B cell (primary cell): Measurements from ENCODE around the gene CDH7. TPM values are rescaled to one million over a fixed set of nuclear protein-coding genes. Genes with fewer than 3 reads are reported as not detected.

ENCODE experiments used
- ATAC-seq: fragments of 200-7000 bp; cut with Tn5 transposase; one replicate; pipeline ENCODE4 v1.10.0; 2021; ENCODE audit warnings: low read depth, mild to moderate bottlenecking, moderate number of reproducible peaks, moderate library complexity
- CTCF ChIA-PET: fragments of 350-600 bp; sonication (Branson Sonifier 250); formaldehyde crosslinking; loops from one replicate; lab custom pipeline; 2021; ENCODE audit warnings: antibody characterized with exemption, inconsistent platforms; lab: Charles Lee
- POLR2A ChIA-PET: fragments of 350-600 bp; sonication (Branson Sonifier 250); formaldehyde crosslinking; loops from one replicate; lab custom pipeline; 2021; ENCODE audit warnings: antibody characterized with exemption; lab: Charles Lee
- DNase-seq: peaks from one replicate; pipeline ENCODE4 v3.0.0; 2013
- H2AFZ ChIP-seq: 2 replicates; pipeline ENCODE4 v1.6.1; 2012; ENCODE audit warnings: mild to moderate bottlenecking, low read depth, low read length; ENCODE audit not compliant: insufficient read depth, poor library complexity, severe bottlenecking
- H3K27ac ChIP-seq, 2 donors: 1 replicate in 1 of 2; 2 replicates in 1 of 2; pipeline ENCODE4 v1.5.1; 2012 to 2013; ENCODE audit warnings: low read length in 2 of 2, mild to moderate bottlenecking in 2 of 2, moderate library complexity in 1 of 2
- H3K27me3 ChIP-seq, 4 experiments: fragments of 200-600 bp in 1 of 4; sonication (generic) in 1 of 4; replicated peaks in 1 of 4; 1 replicate in 2 of 4; 2 replicates in 2 of 4; pipeline versions ENCODE4 v1.6.1 to v1.7.0; 2013 to 2016; ENCODE audit warnings: low read length in 3 of 4, mild to moderate bottlenecking in 2 of 4, mixed read lengths in 1 of 4, moderate library complexity in 1 of 4; ENCODE audit not compliant: insufficient read depth in 4 of 4, control insufficient read depth in 3 of 4; ENCODE audit errors: control extremely low read depth in 1 of 4
- H3K36me3 ChIP-seq, 2 experiments: replicated peaks in 1 of 2; 1 replicate in 1 of 2; 2 replicates in 1 of 2; pipeline versions ENCODE4 v1.6.1 to v1.7.1; 2013; ENCODE audit warnings: low read length in 1 of 2; ENCODE audit not compliant: insufficient read depth in 2 of 2, control insufficient read depth in 1 of 2; ENCODE audit errors: control extremely low read depth in 1 of 2, extremely low read depth in 1 of 2
- H3K4me1 ChIP-seq, 2 donors: fragments of 200-600 bp in 1 of 2; sonication (generic) in 1 of 2; 1 replicate in 1 of 2; 2 replicates in 1 of 2; pipeline versions ENCODE4 v1.5.1 to v1.6.1; 2013 to 2017; ENCODE audit warnings: low read length in 2 of 2; ENCODE audit not compliant: control insufficient read depth in 2 of 2, insufficient read depth in 2 of 2
- H3K4me2 ChIP-seq: replicated peaks from 2 replicates; pipeline ENCODE3; 2012; ENCODE audit warnings: mild to moderate bottlenecking, low read depth, low read length; ENCODE audit not compliant: poor library complexity, severe bottlenecking
- H3K4me3 ChIP-seq, 5 experiments: fragments of 200-600 bp in 1 of 5; sonication (generic) in 1 of 5; 1 replicate in 3 of 5; 2 replicates in 2 of 5; pipeline versions ENCODE4 v1.5.1 to v1.7.0; 2011 to 2016; ENCODE audit warnings: low read length in 4 of 5, mild to moderate bottlenecking in 4 of 5, low read depth in 2 of 5, control low read depth in 1 of 5, moderate library complexity in 1 of 5; ENCODE audit not compliant: insufficient read depth in 1 of 5; ENCODE audit errors: control extremely low read depth in 1 of 5, extremely low read depth in 1 of 5
- H3K79me2 ChIP-seq: fragments of 200-600 bp; sonication (generic); one replicate; pipeline ENCODE4 v1.6.0; 2016; ENCODE audit warnings: low read length; ENCODE audit not compliant: control insufficient read depth, insufficient read depth
- H3K9ac ChIP-seq: fragments of 200-600 bp; sonication (generic); 2 replicates; pipeline ENCODE4 v1.6.1; 2017; ENCODE audit warnings: mild to moderate bottlenecking, low read length, moderate library complexity
- H3K9me3 ChIP-seq, 3 donors: one replicate each; pipeline versions ENCODE4 v1.6.1 to v1.7.1; 2013; ENCODE audit warnings: low read length in 2 of 3; ENCODE audit not compliant: control insufficient read depth in 2 of 3, insufficient read depth in 1 of 3; ENCODE audit errors: control extremely low read depth in 1 of 3
- H4K20me1 ChIP-seq: 2 replicates; pipeline ENCODE4 v1.6.0; 2012; ENCODE audit warnings: mild to moderate bottlenecking, low read length; ENCODE audit not compliant: insufficient read depth, control insufficient read depth, poor library complexity, severe bottlenecking
- H3K27ac Mint-ChIP-seq: one replicate; pipeline ENCODE4 v1.8.0; 2021; ENCODE audit warnings: mixed read lengths
- H3K27me3 Mint-ChIP-seq: one replicate; pipeline ENCODE4 v1.8.0; 2021; ENCODE audit warnings: mixed read lengths
- H3K4me1 Mint-ChIP-seq: one replicate; pipeline ENCODE4 v1.8.0; 2021; ENCODE audit warnings: mixed read lengths
- H3K4me3 Mint-ChIP-seq: one replicate; pipeline ENCODE4 v1.8.0; 2021; ENCODE audit warnings: mixed read lengths
- H3K9me3 Mint-ChIP-seq: one replicate; pipeline ENCODE4 v1.8.0; 2022; ENCODE audit warnings: mixed read lengths; ENCODE audit not compliant: insufficient read depth
- CTCF ChIP-seq: fragments of 200-600 bp; IDR thresholded peaks from one replicate; pipeline ENCODE4 v1.8.0; 2022; ENCODE audit warnings: antibody characterized with exemption, mild to moderate bottlenecking
- EZH2 ChIP-seq: IDR thresholded peaks from 2 replicates; pipeline ENCODE4 v1.6.1; 2012; ENCODE audit warnings: borderline replicate concordance, low read depth, mild to moderate bottlenecking, moderate library complexity, low read length; ENCODE audit not compliant: insufficient read depth, poor library complexity, severe bottlenecking
- WGBS: methylation state at CpG from one replicate; pipeline ENCODE4 v1.1.5; 2013; ENCODE audit warnings: missing lambda C conversion rate; ENCODE audit not compliant: insufficient coverage; 5-methylcytosine and 5-hydroxymethylcytosine counted together
- intact Hi-C: fragments of 100-400 bp; cut with micrococcal nuclease; formaldehyde crosslinking; loops from one replicate; pipeline ENCODE4 v1.10.0; 2022
- polyA minus RNA-seq: library from RNA; depleted of rRNA, polyadenylated mRNA; stranded (reverse); fragments of >200 nt; gene quantifications from 2 replicates; pipeline ENCODE4 v1.2.3, GENCODE V29; 2012
- polyA plus RNA-seq: library from polyadenylated mRNA; depleted of rRNA; stranded (reverse); fragments of >200 nt; gene quantifications from 2 replicates; pipeline ENCODE4 v1.2.3, GENCODE V29; 2012
- total RNA-seq, 2 donors: library from RNA; stranded (reverse); fragments of 120-200 nt in 1 of 2; gene quantifications; 1 replicate in 1 of 2; 2 replicates in 1 of 2; pipeline versions ENCODE4 v1.2.3 to v1.2.4, GENCODE V29; 2013 to 2022

CDH7 gene
- total RNA-seq (not detected in 2 replicates), polyA plus RNA-seq (not detected in 2 replicates), polyA minus RNA-seq (not detected in 2 replicates)
- total RNA-seq (2013): not detected

GRCh38 chr18:65750389-65751154 lies at the start of gene CDH7:
TSS of gene CDH7 (plus strand) at chr18:65751012. CDS start at chr18:65762843, 11,831 bp downstream.
- no peak within 1 kb of the TSS for H3K27ac Mint-ChIP-seq
- H3K36me3 ChIP-seq: no peaks in the 10 kb centered on the region
- 5% methylated on average over 83 of the region's 85 CpGs for WGBS
- H3K4me3 ChIP-seq: no peak within 1 kb of the TSS
- peaks cover 0 to 13% (median 0%) of the 10 kb centered on the region in 4 experiments for H3K27me3 ChIP-seq
- TF ChIP-seq CTCF (no peak), EZH2 (no peak)
- intact Hi-C loops: no loop called here
- no peaks in the 10 kb centered on the region for H4K20me1 ChIP-seq
- no peaks in the 10 kb centered on the region for H3K4me1 Mint-ChIP-seq
- no peak within 1 kb of the TSS for H3K27ac ChIP-seq
- no peaks in the 10 kb centered on the region for H3K9me3 ChIP-seq
- H3K4me2 ChIP-seq: no peak within 1 kb of the TSS
- no peaks in the 10 kb centered on the region for H3K79me2 ChIP-seq
- no peak within 1 kb of the TSS for H3K9ac ChIP-seq
- POLR2A ChIA-PET: no interaction called here
- DNase-seq: peak; percentile 2
- H3K9me3 Mint-ChIP-seq: no peaks in the 10 kb centered on the region
- no peak within 1 kb of the TSS for H3K4me3 Mint-ChIP-seq
- no peaks in the 10 kb centered on the region for H3K4me1 ChIP-seq
- CTCF ChIA-PET: no interaction called here
- H3K27me3 Mint-ChIP-seq: peaks cover 16% of the 10 kb centered on the region
- H2AFZ ChIP-seq: no peak within 1 kb of the TSS
- no peak for ATAC-seq

GRCh38 chr18:65704046-65704445 lies 46.8 kb upstream of the CDH7 start:
- no peak overlapping the region for H3K4me3 Mint-ChIP-seq
- H3K27me3 Mint-ChIP-seq: no peaks in the 10 kb centered on the region
- no CpG with 5 or more reads among the region's 1 CpG for WGBS

More at GRCh38 chr18:65704046-65704445, 46.8 kb upstream of the CDH7 start:
- H3K27ac ChIP-seq: no peak overlapping the region
- DNase-seq (no peak), ATAC-seq (no peak)
- no peak overlapping the region for H3K4me2 ChIP-seq
- no peak overlapping the region for H3K9ac ChIP-seq
- no peaks in the 10 kb centered on the region for H3K27me3 ChIP-seq
- H3K4me1 Mint-ChIP-seq: no peaks in the 10 kb centered on the region
- no peaks in the 10 kb centered on the region for H4K20me1 ChIP-seq
- H2AFZ ChIP-seq: no peak overlapping the region
- H3K4me3 ChIP-seq: no peak overlapping the region
- H3K9me3 ChIP-seq: no peaks in the 10 kb centered on the region
- H3K27ac Mint-ChIP-seq: no peak overlapping the region
- H3K9me3 Mint-ChIP-seq: peaks cover 2% of the 10 kb centered on the region
- intact Hi-C loops: no loop called here
- no peaks in the 10 kb centered on the region for H3K4me1 ChIP-seq
- POLR2A ChIA-PET: no interaction called here
- CTCF ChIA-PET: no interaction called here
- TF ChIP-seq EZH2 (no peak), CTCF (no peak)
- no peaks in the 10 kb centered on the region for H3K79me2 ChIP-seq
- H3K36me3 ChIP-seq: no peaks in the 10 kb centered on the region
